HT-29 (cell line): ENCODE results near the gene HES2. TPM values are rescaled to one million over a fixed set of nuclear protein-coding genes. Genes with fewer than 3 reads are reported as not detected.
"Not testable (repeated sequence)": the region's sequence is repeated elsewhere in the genome, so short reads cannot be mapped to it uniquely, and the experiment has no call there.

Source experiments
- DNase-seq: peaks from one replicate; pipeline ENCODE4 v3.0.0-alpha.2; 2015; ENCODE audit warnings: low spot score
- total RNA-seq: library from RNA; depleted of rRNA; stranded (reverse); fragments of >200 nt; shearing (Covaris generic); gene quantifications from 2 replicates; pipeline ENCODE4 v1.2.3, GENCODE V29; 2014

The HES2 gene
- total RNA-seq, 1 experiment from 2014 or later, result not detected

- no peak for DNase-seq
Observed at GRCh38 chr1:6418668-6419396, 887 bp downstream of the HES2 start.

DNA sequence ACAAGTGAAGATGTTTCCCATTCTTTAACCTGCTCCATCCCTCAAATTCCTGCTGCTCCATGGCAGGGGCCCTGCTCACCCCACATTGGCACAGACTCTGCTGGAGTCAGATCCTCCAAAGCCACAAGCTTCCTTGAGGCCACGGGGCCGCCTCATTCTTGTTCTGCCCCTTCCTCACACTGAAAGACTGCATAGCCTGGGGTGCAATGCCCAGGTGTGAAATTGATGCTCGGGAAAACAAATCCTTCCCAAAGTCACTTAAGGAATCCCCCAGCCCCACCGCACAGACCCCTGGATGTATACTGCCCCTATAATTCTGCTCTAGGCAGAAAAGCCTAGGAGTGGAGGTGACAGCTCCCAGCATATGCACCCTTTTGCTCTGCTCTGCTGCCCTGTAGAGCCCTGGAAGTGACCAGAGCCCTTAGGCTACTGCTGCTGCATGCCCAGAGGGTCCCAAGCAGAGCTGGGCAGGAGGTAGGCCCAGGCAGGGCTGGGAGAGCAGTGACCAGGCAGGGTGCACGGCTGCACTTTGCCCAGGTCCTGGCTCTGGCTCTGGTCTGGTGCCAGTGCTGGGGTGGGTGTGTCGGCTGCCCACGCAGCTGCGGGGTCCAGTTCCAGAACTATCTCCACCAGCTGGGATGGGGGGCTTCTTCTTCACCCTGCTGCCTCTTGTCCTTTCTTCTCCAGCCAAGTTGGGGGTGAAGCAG is 1.6 kb downstream of the HES2 start:
- no peak for DNase-seq

- DNase-seq, result no peak
Observed at GRCh38 chr1:6416906-6417305, 2.8 kb downstream of the HES2 start.

GRCh38 chr1:6416295-6416656 is 3.4 kb downstream of the HES2 start:
- no peak for DNase-seq

GRCh38 chr1:6414881-6415626 is 4.7 kb downstream of the HES2 start:
- DNase-seq, result no peak

DNA sequence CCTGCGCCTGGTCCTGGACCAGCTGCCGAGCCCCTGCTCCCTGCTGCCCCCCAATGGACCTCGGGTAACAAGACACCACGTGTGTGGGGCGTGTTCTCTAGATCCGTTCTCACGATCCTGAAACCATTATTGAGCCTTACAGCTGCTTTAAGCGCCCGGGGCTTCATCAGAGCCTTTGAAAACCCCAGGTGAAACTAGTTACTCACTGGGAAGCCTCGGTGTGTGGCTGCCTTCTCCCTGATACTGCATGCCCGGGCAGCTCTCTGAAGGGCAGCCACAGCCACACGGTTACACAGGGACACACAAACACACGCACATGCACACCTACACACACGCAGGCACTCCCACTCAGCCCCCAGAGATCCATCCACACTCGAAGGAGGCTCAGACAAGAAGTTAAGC is 5.3 kb downstream of the HES2 start:
- DNase-seq, result peak; percentile 47

GRCh38 chr1:6412896-6413295 is 6.8 kb downstream of the HES2 start:
- no peak for DNase-seq

DNA sequence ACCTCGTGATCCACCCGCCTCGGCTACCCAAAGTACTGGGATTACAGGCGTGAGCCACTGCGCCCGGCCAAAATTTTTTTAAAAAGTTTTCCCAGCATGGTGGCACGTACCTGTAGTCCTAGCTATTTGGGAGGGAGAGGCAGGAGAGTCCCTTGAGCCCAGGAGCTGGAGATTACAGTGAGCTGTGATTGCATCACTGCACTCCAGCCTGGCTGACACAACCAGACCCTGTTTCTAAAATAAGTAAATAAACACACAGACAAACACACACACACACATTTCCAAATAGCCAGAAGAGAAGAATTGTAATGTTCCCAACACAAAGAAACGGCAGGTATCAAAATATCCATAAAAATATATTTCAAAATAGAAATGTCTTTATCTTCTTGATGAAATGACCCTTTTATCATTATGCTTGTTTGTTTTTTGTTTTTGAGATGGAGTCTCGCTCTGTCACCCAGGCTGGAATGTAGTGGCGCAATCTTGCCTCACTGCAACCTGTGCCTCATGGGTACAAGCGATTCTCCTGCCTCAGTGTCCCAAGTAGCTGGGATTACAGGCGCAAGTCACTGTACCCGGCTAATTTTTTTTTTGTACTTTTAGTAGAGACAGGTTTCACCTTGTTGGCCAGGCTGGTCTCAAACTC is 9.3 kb downstream of the HES2 start:
- DNase-seq, result no peak

GRCh38 chr1:6409733-6410132 is 10.0 kb downstream of the HES2 start:
- DNase-seq, result no peak

DNA sequence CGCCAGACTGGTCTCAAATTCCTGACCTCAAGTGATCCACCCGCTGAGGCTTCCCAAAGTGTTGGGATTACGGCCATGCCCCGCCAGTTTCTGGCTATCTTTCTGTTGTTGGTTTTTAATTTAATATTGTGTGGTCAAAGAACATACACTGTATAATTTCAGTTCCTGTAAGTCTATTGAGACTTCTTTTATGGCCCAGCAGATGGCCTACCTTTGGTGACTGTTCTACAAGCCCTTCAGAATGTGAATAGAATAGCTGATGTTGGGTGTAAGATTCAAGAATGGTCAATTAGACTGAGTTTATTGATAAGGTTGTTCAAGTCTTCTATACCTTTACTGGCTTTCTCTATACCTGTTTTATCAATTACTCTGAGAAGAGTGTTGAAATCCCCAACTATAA is 10.7 kb downstream of the HES2 start:
- no peak for DNase-seq

DNA sequence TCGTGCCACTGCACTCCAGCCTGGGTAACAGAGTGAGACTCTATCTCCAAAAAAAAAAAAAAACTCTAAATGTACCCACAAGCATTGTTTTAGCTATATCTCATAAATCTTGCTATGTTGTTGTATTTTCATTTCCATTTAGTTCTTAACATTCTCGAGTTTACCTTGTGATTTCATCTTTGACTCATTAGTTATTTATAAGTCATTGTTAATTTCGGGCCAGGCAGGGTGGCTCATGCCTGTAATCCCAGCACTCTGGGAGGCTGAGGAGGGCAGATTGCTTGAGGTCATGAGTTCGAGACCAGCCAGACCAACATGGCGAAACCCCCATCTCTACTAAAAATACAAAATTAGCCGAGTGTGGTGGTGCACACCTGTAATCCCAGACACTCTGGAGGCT is 11.7 kb downstream of the HES2 start:
- DNase-seq, result no peak

GRCh38 chr1:6401673-6402072 is 18.0 kb downstream of the HES2 start:
- no peak for DNase-seq

GRCh38 chr1:6399294-6399693 is 20.4 kb downstream of the HES2 start:
- no peak for DNase-seq

- no peak for DNase-seq
Observed at GRCh38 chr1:6397844-6398441, 21.8 kb downstream of the HES2 start.

DNA sequence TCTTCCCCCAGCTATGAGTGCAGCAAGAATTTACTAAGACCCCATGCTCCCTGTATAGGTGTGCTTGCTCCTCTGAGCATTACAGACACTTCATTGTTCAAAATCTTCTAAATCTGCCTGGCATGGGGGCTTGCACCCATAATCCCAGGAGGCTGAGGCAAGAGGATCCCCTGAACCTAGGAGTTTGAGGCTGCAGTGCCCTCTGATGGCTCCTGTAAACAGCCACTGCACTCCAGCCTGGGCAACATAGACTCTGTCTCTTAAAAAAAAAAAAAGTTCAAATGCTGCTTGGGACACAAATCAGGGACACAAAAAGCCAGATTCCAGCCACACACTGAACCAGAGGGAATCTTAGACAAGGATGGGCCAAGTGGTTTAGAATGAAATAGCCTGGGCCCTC is 22.7 kb downstream of the HES2 start:
- DNase-seq, result no peak

GRCh38 chr1:6395781-6396244 is 23.9 kb downstream of the HES2 start:
- not testable (repeated sequence) for DNase-seq

GRCh38 chr1:6395130-6395529 is 24.6 kb downstream of the HES2 start:
- not testable (repeated sequence) for DNase-seq

- DNase-seq, result peak; percentile 89
Observed at GRCh38 chr1:6393400-6394187, 26.1 kb downstream of the HES2 start, which contains the start of gene ACOT7. Gene ACOT7, minus strand, starts transcription at chr1:6393767. Its CDS starts 368 bp downstream, at chr1:6393399.

DNA sequence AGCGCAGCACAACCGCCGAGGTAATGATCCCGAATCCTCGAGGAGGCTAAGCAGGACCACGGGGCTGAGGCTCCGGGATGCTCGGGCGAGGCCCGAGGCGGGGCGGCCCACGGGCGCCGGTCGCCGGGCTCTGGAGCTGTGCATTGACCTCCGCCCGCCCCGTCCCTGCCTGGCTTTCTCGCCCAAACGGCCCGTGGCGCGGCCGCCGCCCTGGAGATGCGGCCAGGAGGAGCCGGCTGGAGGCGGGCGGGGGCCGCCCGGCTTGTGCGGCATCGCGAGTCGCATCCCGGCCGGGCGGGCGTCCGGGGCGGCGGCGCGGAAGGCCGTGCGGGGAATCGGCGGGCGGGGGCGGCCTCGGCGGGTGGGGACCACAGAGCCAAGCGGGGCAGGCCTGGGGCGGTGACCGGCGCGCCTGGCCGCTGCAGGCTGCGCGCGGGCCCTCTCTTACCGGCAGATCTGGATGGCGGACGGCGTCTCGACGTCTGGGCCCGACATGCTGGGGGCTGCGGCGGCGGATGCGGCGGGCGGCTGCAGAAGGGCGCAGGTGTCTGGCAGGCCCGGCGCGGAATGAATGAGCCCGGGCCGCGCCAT is 26.8 kb downstream of the HES2 start:
- DNase-seq, result peak; percentile 15
